Trophoblast cell (in vitro differentiated cells and primary cell): ENCODE measurements around the gene IFNGR1.

Experiments
- DNase-seq, 2 donors: peaks; one replicate each; pipeline ENCODE4 v3.0.0-alpha.2; 2016
- H2AFZ ChIP-seq: 2 replicates; pipeline ENCODE4 v1.6.1; 2013; ENCODE audit warnings: low read length, moderate library complexity, mild to moderate bottlenecking; ENCODE audit not compliant: insufficient read depth, poor library complexity
- H2AK5ac ChIP-seq: 2 replicates; pipeline ENCODE4 v1.6.1; 2013; ENCODE audit warnings: mild to moderate bottlenecking, low read length
- H2BK120ac ChIP-seq: 2 replicates; pipeline ENCODE4 v1.6.1; 2013; ENCODE audit warnings: low read length, mild to moderate bottlenecking, moderate library complexity; ENCODE audit not compliant: insufficient read depth, poor library complexity
- H2BK12ac ChIP-seq: 2 replicates; pipeline ENCODE4 v1.6.1; 2013; ENCODE audit warnings: mild to moderate bottlenecking, low read length, moderate library complexity
- H2BK5ac ChIP-seq: 2 replicates; pipeline ENCODE4 v1.6.1; 2013; ENCODE audit warnings: low read length, low read depth, moderate library complexity, mild to moderate bottlenecking; ENCODE audit not compliant: poor library complexity
- H3K14ac ChIP-seq: 2 replicates; pipeline ENCODE4 v1.6.1; 2013; ENCODE audit warnings: mild to moderate bottlenecking, low read length
- H3K18ac ChIP-seq: 2 replicates; pipeline ENCODE4 v1.6.1; 2013; ENCODE audit warnings: mild to moderate bottlenecking, low read length
- H3K23ac ChIP-seq: 2 replicates; pipeline ENCODE4 v1.6.1; 2013; ENCODE audit warnings: low read length
- H3K27ac ChIP-seq: 2 replicates; pipeline ENCODE4 v1.5.1; 2013; ENCODE audit warnings: low read depth, mild to moderate bottlenecking, inconsistent platforms, low read length, moderate library complexity
- H3K27me3 ChIP-seq: 2 replicates; pipeline ENCODE4 v1.6.1; 2013; ENCODE audit warnings: inconsistent platforms, mild to moderate bottlenecking, low read length, moderate library complexity; ENCODE audit not compliant: insufficient read depth
- H3K36me3 ChIP-seq, 2 experiments: 1 replicate in 1 of 2; 2 replicates in 1 of 2; pipeline ENCODE4 v1.6.1; 2013; ENCODE audit warnings: low read length in 2 of 2, mild to moderate bottlenecking in 2 of 2, moderate library complexity in 1 of 2; ENCODE audit not compliant: insufficient read depth in 2 of 2, control insufficient read depth in 1 of 2
- H3K4ac ChIP-seq: 2 replicates; pipeline ENCODE4 v1.6.1; 2013; ENCODE audit warnings: low read depth, mild to moderate bottlenecking, low read length, moderate library complexity
- H3K4me1 ChIP-seq, 2 experiments: 1 replicate in 1 of 2; 2 replicates in 1 of 2; pipeline ENCODE4 v1.6.1; 2013; ENCODE audit warnings: low read length in 2 of 2, mild to moderate bottlenecking in 2 of 2, moderate library complexity in 1 of 2; ENCODE audit not compliant: insufficient read depth in 2 of 2, control insufficient read depth in 1 of 2
- H3K4me2 ChIP-seq: 2 replicates; pipeline ENCODE4 v1.6.1; 2013; ENCODE audit warnings: inconsistent platforms, mild to moderate bottlenecking, low read length, moderate library complexity
- H3K4me3 ChIP-seq: 2 replicates; pipeline ENCODE4 v1.5.1; 2013; ENCODE audit warnings: mild to moderate bottlenecking, low read depth, low read length, inconsistent platforms
- H3K79me1 ChIP-seq: one replicate; pipeline ENCODE4 v1.6.1; 2013; ENCODE audit warnings: low read length
- H3K79me2 ChIP-seq: 2 replicates; pipeline ENCODE4 v1.6.1; 2013; ENCODE audit warnings: low read length, mild to moderate bottlenecking; ENCODE audit not compliant: control insufficient read depth, insufficient read depth, poor library complexity
- H3K9ac ChIP-seq: 2 replicates; pipeline ENCODE4 v1.6.1; 2013; ENCODE audit warnings: mild to moderate bottlenecking, low read length
- H3K9me3 ChIP-seq: 2 replicates; pipeline ENCODE4 v1.6.1; 2013; ENCODE audit warnings: low read depth, mild to moderate bottlenecking, control low read depth, inconsistent platforms, low read length; ENCODE audit not compliant: insufficient read depth
- H4K12ac ChIP-seq: 2 replicates; pipeline ENCODE4 v1.6.1; 2013; ENCODE audit warnings: low read depth, mild to moderate bottlenecking, low read length, moderate library complexity
- H4K8ac ChIP-seq: 2 replicates; pipeline ENCODE4 v1.6.1; 2013; ENCODE audit warnings: low read depth, mild to moderate bottlenecking, low read length, moderate library complexity
- H4K91ac ChIP-seq: one replicate; pipeline ENCODE4 v1.6.1; 2013; ENCODE audit warnings: low read depth, mild to moderate bottlenecking, low read length, moderate library complexity
- WGBS: extraction: QIAGEN DNeasy Blood & Tissue Kit; methylation state at CpG from one replicate; pipeline ENCODE4 v1.1.7; 2013; ENCODE audit warnings: missing lambda C conversion rate; ENCODE audit not compliant: insufficient read length, insufficient coverage; ENCODE audit errors: extremely low coverage; 5-methylcytosine and 5-hydroxymethylcytosine counted together

IFNGR1 gene

DNA sequence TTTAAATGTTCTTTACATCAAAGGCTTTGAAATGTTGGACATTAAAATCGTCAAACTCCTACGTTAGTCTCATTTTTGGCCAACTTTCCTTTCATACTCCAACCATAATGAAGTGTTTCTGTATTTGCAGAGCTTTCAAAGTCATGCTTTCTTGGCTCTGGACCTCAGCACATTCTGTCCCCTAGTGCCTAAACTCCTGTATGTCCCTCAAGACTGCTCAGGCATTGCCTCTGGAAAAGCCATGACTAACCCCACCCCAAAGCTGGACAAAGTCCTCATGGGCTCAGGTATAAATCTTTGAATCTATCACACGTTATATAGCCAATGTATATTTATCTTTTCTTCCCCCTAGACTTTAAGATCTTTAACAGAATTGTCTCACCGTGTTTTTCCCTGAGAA, 18.9 kb downstream of the IFNGR1 start:
- no CpG with 5 or more reads among the region's 4 CpGs for WGBS
- no peak overlapping the region for H3K27ac ChIP-seq
- H2BK12ac ChIP-seq: no peak overlapping the region

DNA sequence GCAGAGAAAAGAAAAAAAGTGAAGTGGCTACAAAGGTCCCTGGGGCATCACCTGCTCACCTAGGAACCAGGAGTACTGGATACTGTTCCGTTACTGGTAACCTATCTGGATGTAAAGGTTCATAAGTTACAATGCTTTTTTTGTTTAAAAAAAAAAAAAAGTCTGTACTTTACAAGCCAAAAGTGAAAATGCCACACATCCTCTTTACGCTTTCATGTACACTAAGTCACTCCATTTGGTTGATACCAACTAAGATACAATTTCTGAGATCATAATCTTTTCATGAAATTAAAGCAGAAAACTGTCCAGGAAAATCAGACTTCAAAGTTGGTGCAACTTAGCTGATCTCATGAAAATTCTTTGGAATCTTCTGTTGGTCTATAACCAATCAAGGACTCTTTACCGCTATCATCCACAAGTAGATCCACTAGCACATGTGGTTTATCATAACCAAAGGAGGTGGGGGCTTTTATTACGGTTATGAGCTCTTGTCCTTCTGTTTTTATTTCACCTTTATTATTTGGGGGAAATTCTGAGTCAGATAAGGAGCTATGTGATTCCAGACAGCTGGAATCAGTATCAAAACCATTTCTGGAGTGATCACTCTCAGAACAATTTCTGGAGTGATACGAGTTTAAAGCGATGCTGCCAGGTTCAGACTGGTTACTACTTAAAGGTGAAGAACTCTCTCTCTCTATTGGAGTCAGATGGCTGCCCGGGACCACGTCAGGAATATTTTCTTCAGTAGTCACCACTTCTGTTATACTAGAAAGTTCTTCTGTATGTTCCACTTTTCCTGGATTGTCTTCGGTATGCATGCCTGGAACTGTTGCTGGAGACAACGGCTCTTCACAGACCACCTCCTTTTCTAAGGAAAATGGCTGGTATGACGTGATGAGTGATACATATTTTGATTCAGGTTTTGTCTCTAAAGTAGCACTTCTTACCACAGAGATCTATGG, 21.2 kb downstream of the IFNGR1 start:
- no peak overlapping the region for H2AFZ ChIP-seq
- H3K36me3 ChIP-seq: peaks cover 7 to 15% of the 10 kb centered on the region in 2 experiments
- H4K12ac ChIP-seq: no peak overlapping the region
- no CpG with 5 or more reads among the region's 11 CpGs for WGBS
- no peak overlapping the region for H2BK12ac ChIP-seq
- H3K4me1 ChIP-seq: peaks cover 0 to 2% of the 10 kb centered on the region in 2 experiments
- no peaks in the 10 kb centered on the region for H3K27me3 ChIP-seq
- no peak overlapping the region for H2BK5ac ChIP-seq
- no peak overlapping the region for H3K23ac ChIP-seq
- H3K14ac ChIP-seq: no peak overlapping the region
- H3K79me1 ChIP-seq: no peaks in the 10 kb centered on the region
- H4K8ac ChIP-seq: no peak overlapping the region
- H3K4ac ChIP-seq: no peak overlapping the region
- H4K91ac ChIP-seq: no peak overlapping the region
- no peak overlapping the region for H3K27ac ChIP-seq
- no peak overlapping the region for H2BK120ac ChIP-seq
- H3K9me3 ChIP-seq: no peaks in the 10 kb centered on the region
- no peak overlapping the region for H2AK5ac ChIP-seq
- H3K18ac ChIP-seq: no peak overlapping the region
- peak; percentile 59 to 61 for DNase-seq
- no peak overlapping the region for H3K9ac ChIP-seq
- no peak overlapping the region for H3K4me3 ChIP-seq
- no peaks in the 10 kb centered on the region for H3K79me2 ChIP-seq
- no peak overlapping the region for H3K4me2 ChIP-seq

More for the DNA sequence above, 18.9 kb downstream of the IFNGR1 start:
- Histone ChIP-seq H2AK5ac (no peak overlapping the region), H3K4me3 (no peak overlapping the region), H2BK5ac (no peak overlapping the region), H3K4me2 (no peak overlapping the region), H3K79me1 (no peaks in the 10 kb centered on the region), H3K4me1 (no peaks in the 10 kb centered on the region), H3K4ac (no peak overlapping the region), H3K23ac (no peak overlapping the region), H4K8ac (no peak overlapping the region), H3K79me2 (no peaks in the 10 kb centered on the region), H2AFZ (no peak overlapping the region), H3K9ac (no peak overlapping the region), H3K9me3 (no peaks in the 10 kb centered on the region), H2BK120ac (no peak overlapping the region), H3K18ac (no peak overlapping the region), H4K91ac (no peak overlapping the region), H3K36me3 (peaks cover 7 to 23% of the 10 kb centered on the region in 2 experiments), H4K12ac (no peak overlapping the region), H3K27me3 (no peaks in the 10 kb centered on the region), H3K14ac (no peak overlapping the region)
- no peak for DNase-seq

DNA sequence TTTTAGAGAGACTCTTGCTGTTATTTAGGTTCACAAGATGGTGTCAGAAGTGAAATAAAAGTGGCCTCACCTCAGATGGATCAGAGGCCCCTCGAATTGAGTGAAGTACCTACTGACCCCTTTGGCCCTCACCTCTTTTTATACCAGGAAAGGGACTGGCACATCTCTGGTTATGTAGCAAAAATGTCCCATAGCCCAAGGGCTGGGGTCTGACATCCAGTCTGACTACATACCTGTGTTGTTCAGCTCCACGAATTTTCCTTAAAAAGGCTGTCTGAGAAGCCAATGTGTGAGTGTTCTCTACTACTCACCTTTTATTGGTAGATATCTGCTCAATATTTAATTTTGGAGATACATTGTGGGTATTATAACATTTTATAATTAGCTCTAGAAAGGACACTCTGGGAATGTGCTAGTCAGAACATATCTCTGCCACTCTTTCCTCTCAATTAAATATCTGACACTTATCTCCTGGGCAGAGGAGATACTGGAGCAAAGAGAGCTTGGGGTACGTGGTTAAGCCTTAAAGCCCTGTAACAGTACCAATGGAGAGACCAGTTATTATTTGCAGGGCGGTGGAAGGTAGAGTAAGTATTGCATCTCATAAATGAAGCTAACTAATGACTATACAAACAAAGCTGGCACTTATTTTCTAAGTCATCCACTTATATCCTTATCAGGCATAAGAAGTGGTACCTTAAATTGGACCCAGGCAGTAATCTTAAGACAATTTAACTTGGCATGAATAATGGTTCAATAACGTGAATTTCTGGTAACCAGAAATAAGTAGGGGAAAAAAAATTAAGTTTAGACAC, 25.7 kb downstream of the IFNGR1 start:
- peak; percentile 82 to 89 for DNase-seq
- no peaks in the 10 kb centered on the region for H3K9me3 ChIP-seq
- no peak overlapping the region for H3K18ac ChIP-seq
- H3K36me3 ChIP-seq: peaks cover 0 to 8% of the 10 kb centered on the region in 2 experiments
- no peak overlapping the region for H2BK5ac ChIP-seq
- no peak overlapping the region for H3K14ac ChIP-seq
- no peak overlapping the region for H2BK12ac ChIP-seq
- no peak overlapping the region for H3K4me2 ChIP-seq
- no peak overlapping the region for H4K91ac ChIP-seq
- H3K23ac ChIP-seq: no peak overlapping the region
- WGBS: no CpG with 5 or more reads among the region's 5 CpGs
- H3K4me3 ChIP-seq: no peak overlapping the region
- no peak overlapping the region for H3K4ac ChIP-seq
- H3K79me2 ChIP-seq: no peaks in the 10 kb centered on the region
- no peaks in the 10 kb centered on the region for H3K27me3 ChIP-seq
- no peak overlapping the region for H4K12ac ChIP-seq
- no peak overlapping the region for H2BK120ac ChIP-seq
- no peak overlapping the region for H2AFZ ChIP-seq
- peaks cover 0 to 2% of the 10 kb centered on the region in 2 experiments for H3K4me1 ChIP-seq
- no peaks in the 10 kb centered on the region for H3K79me1 ChIP-seq
- H3K27ac ChIP-seq: no peak overlapping the region
- no peak overlapping the region for H3K9ac ChIP-seq
- H2AK5ac ChIP-seq: no peak overlapping the region
- no peak overlapping the region for H4K8ac ChIP-seq

DNA sequence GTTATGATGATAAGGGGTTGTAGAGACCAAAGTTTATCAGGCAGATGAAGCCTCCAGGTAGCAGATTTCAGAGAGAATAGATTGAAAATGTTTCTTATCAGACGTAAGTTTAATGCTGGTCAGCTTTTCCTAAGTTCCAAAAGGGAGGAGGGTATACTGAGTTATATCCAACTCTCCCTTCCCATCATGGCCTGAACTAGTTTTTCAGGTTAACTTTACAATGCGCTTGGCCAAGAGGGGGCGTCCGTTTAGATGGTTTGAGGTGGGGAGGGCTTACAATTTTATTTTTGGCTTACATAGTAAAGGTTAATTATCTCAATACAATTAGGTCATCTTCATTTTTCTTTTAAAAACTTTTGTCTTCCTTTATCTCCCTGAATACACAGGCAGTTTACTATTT, 26.4 kb downstream of the IFNGR1 start:
- Histone ChIP-seq H3K4ac (no peak overlapping the region), H3K14ac (no peak overlapping the region), H2BK120ac (no peak overlapping the region), H4K12ac (no peak overlapping the region), H3K4me3 (no peak overlapping the region), H2BK12ac (no peak overlapping the region), H3K79me2 (no peaks in the 10 kb centered on the region), H3K9me3 (no peaks in the 10 kb centered on the region), H4K8ac (no peak overlapping the region), H3K36me3 (peaks cover 0 to 2% of the 10 kb centered on the region in 2 experiments), H2AK5ac (no peak overlapping the region), H4K91ac (no peak overlapping the region), H3K4me2 (no peak overlapping the region), H3K79me1 (no peaks in the 10 kb centered on the region), H3K23ac (no peak overlapping the region), H2BK5ac (no peak overlapping the region), H3K27me3 (no peaks in the 10 kb centered on the region), H3K4me1 (peaks cover 0 to 2% of the 10 kb centered on the region in 2 experiments), H3K27ac (no peak overlapping the region), H2AFZ (no peak overlapping the region), H3K9ac (no peak overlapping the region), H3K18ac (no peak overlapping the region)
- peak; percentile 29 to 71 for DNase-seq
- WGBS: no CpG with 5 or more reads among the region's 4 CpGs
